A549 (cell line): Measurements from ENCODE around the gene ACKR4. TPM values are rescaled to one million over a fixed set of nuclear protein-coding genes. Genes with fewer than 3 reads are reported as not detected.

Source experiments
- ATAC-seq, 2 experiments: fragments of 200-7000 bp in 1 of 2; fragments of >200 bp in 1 of 2; cut with Nextera tagmentation in 1 of 2; cut with Tn5 transposase in 1 of 2; 3 replicates each; pipeline versions ENCODE4 v1.8.0 to v1.9.1; 2018 to 2020; ENCODE audit warnings: mild to moderate bottlenecking in 1 of 2, moderate library complexity in 1 of 2
- CTCF ChIA-PET: fragments of 300-600 bp; sonication (Branson Sonifier 250); formaldehyde crosslinking; extraction: SDS; loops from one replicate; lab custom pipeline; 2021; ENCODE audit warnings: antibody characterized with exemption, inconsistent platforms; lab: Yijun Ruan, JAX
- POLR2A ChIA-PET: fragments of 350-600 bp; formaldehyde crosslinking; extraction: SDS; loops from one replicate; lab custom pipeline; 2021; ENCODE audit warnings: antibody characterized with exemption, inconsistent platforms; lab: Yijun Ruan, JAX
- DNase-seq, 2 experiments: peaks; one replicate each; pipeline versions ENCODE4 v3.0.0 to v3.0.0-alpha.2; 2011 to 2016; ENCODE audit warnings: low read depth in 1 of 2, low spot score in 1 of 2
- FAIRE-seq: peaks from 2 replicates; lab custom pipeline; 2011; peaks lifted over from hg19 to GRCh38; lab: Jason Lieb, UNC
- H3K27ac ChIP-seq, 2 experiments: fragments of >200 bp; sonication (Bioruptor Twin); formaldehyde crosslinking; 3 replicates each; pipeline ENCODE4 v1.5.1; 2016 to 2017
- H3K4me1 ChIP-seq: fragments of >200 bp; sonication (Bioruptor Twin); formaldehyde crosslinking; 3 replicates; pipeline ENCODE4 v1.6.1; 2016
- H3K4me2 ChIP-seq: fragments of >200 bp; sonication (Bioruptor Twin); formaldehyde crosslinking; 3 replicates; pipeline ENCODE4 v1.6.1; 2016
- H3K4me3 ChIP-seq: fragments of >200 bp; sonication (Bioruptor Twin); formaldehyde crosslinking; 3 replicates; pipeline ENCODE4 v1.5.1; 2016
- H3K9me3 ChIP-seq: fragments of >200 bp; sonication (Bioruptor Twin); formaldehyde crosslinking; 3 replicates; pipeline ENCODE4 v1.6.1; 2016
- ATOH8 ChIP-seq: fragments of 250-450 bp; sonication (Bioruptor Pico); IDR thresholded peaks from 2 replicates; pipeline ENCODE4 v1.5.0; 2020; ENCODE audit warnings: low read depth, mild to moderate bottlenecking, moderate library complexity
- BCL3 ChIP-seq: fragments of >200 bp; sonication (Bioruptor Twin); formaldehyde crosslinking; IDR thresholded peaks from 3 replicates; pipeline ENCODE4 v1.6.1; 2016
- CEBPB ChIP-seq, 2 experiments: fragments of >200 bp in 1 of 2; sonication (Bioruptor Twin) in 1 of 2; formaldehyde crosslinking in 1 of 2; IDR thresholded peaks; 2 replicates each; pipeline ENCODE4 v1.6.1; 2012 to 2016
- CHD2 ChIP-seq: fragments of 150-350 bp; IDR thresholded peaks from 2 replicates; pipeline ENCODE4 v1.6.1; 2014; ENCODE audit warnings: low read length; ENCODE audit not compliant: partially characterized antibody
- ESRRA ChIP-seq: fragments of 150-350 bp; IDR thresholded peaks from 2 replicates; pipeline ENCODE4 v1.6.1; 2014; ENCODE audit warnings: mild to moderate bottlenecking, low read length, borderline replicate concordance
- FOSL2 ChIP-seq, 2 experiments: fragments of 450-650 bp in 1 of 2; fragments of >200 bp in 1 of 2; sonication (Bioruptor Twin) in 1 of 2; formaldehyde crosslinking; IDR thresholded peaks; 2 replicates each; pipeline versions ENCODE4 v1.5.0 to v1.6.1; 2016 to 2020; ENCODE audit warnings: mild to moderate bottlenecking in 1 of 2, moderate library complexity in 1 of 2
- HMGXB4 ChIP-seq: fragments of 250-450 bp; sonication (Bioruptor Pico); IDR thresholded peaks from 2 replicates; pipeline ENCODE4 v1.5.0; 2021; ENCODE audit warnings: mild to moderate bottlenecking, moderate library complexity, borderline replicate concordance
- HOXB5 ChIP-seq: fragments of 250-450 bp; sonication (Bioruptor Pico); IDR thresholded peaks from 2 replicates; pipeline ENCODE4 v1.5.0; 2020; ENCODE audit warnings: mild to moderate bottlenecking, moderate library complexity
- JUN ChIP-seq, 2 experiments: fragments of >200 bp; sonication (Bioruptor Twin); formaldehyde crosslinking; IDR thresholded peaks; 2 replicates in 1 of 2; 3 replicates in 1 of 2; pipeline ENCODE4 v1.6.1; 2016 to 2017
- KDM5A ChIP-seq: fragments of 200-600 bp; sonication (generic); IDR thresholded peaks from 2 replicates; pipeline ENCODE4 v1.6.1; 2016; ENCODE audit warnings: antibody characterized with exemption, mild to moderate bottlenecking
- NFE2L2 ChIP-seq: fragments of 150-350 bp; conservative IDR thresholded peaks from 2 replicates; pipeline ENCODE4 v1.6.1; 2014; ENCODE audit warnings: low read length
- SMC3 ChIP-seq: fragments of >200 bp; sonication (Bioruptor Twin); formaldehyde crosslinking; IDR thresholded peaks from 3 replicates; pipeline ENCODE4 v1.6.1; 2018; ENCODE audit warnings: inconsistent platforms
- TP53 ChIP-seq: fragments of 250-450 bp; sonication (Bioruptor Pico); IDR thresholded peaks from 2 replicates; pipeline ENCODE4 v1.5.0; 2021; ENCODE audit warnings: mild to moderate bottlenecking, moderate library complexity
- ZFP36 ChIP-seq: fragments of 450-650 bp; IDR thresholded peaks from 2 replicates; pipeline ENCODE4 v1.6.1; 2014; ENCODE audit warnings: borderline replicate concordance; ENCODE audit not compliant: partially characterized antibody
- ZSCAN20 ChIP-seq: fragments of 250-450 bp; sonication (Bioruptor Pico); IDR thresholded peaks from 2 replicates; pipeline ENCODE4 v1.8.0; 2022; ENCODE audit warnings: mild to moderate bottlenecking, moderate library complexity
- WGBS: methylation state at CpG from one replicate; pipeline ENCODE4 v1.1.6; 2017; ENCODE audit errors: missing lambda C conversion rate; 5-methylcytosine and 5-hydroxymethylcytosine counted together
- polyA plus RNA-seq, 4 experiments: library from polyadenylated mRNA; depleted of rRNA in 3 of 4; stranded (reverse); fragments of >200 nt; fragmentation: RNase III in 1 of 4; extraction: RNeasy Plus Mini Kit Qiagen cat#74134 plus additional on column Dnase treatment in 1 of 4; gene quantifications; 2 replicates in 3 of 4; 3 replicates in 1 of 4; pipeline ENCODE4 v1.2.3, GENCODE V29; 2011 to 2017

Gene ACKR4
- polyA plus RNA-seq, 2 of the 4 experiments (the other 2 are of a cell fraction): 0.04 to 0.08 TPM

GRCh38 chr3:132645058-132645457 lies 48.0 kb downstream of the ACKR4 start:
- Histone ChIP-seq H3K27ac (no peak overlapping the region), H3K4me2 (no peak overlapping the region), H3K9me3 (no peaks in the 10 kb centered on the region), H3K4me1 (peaks cover 9% of the 10 kb centered on the region), H3K4me3 (no peak overlapping the region)
- no peak for DNase-seq
- CTCF ChIA-PET: no interaction called here
- 100% methylated on average over 1 of the region's 1 CpG for whole genome bisulfite sequencing
- POLR2A ChIA-PET: no interaction called here
- TF ChIP-seq FOSL2 (IDR thresholded peaks at IDR 0.05) (no peak), FOSL2 (CRISPR knock-in tag; IDR thresholded peaks at IDR 0.05) (no peak), SMC3 (no peak), ZFP36 (no peak), KDM5A (no peak), NFE2L2 (no peak), ESRRA (no peak), ATOH8 (CRISPR knock-in tag) (no peak), ZSCAN20 (CRISPR knock-in tag) (no peak), CEBPB (IDR thresholded peaks at IDR 0.05) (no peak)
- no peak; a peak in 1 of 6 replicates for ATAC-seq
- FAIRE-seq: no peak

- no peak overlapping the region for H3K27ac ChIP-seq
- POLR2A ChIA-PET: no interaction called here
- FAIRE-seq: no peak
- ATAC-seq: no peak
- no peak for TF ChIP-seq CHD2
- TF ChIP-seq CEBPB (IDR thresholded peaks at IDR 0.05): no peak
- no peak for TF ChIP-seq JUN (IDR thresholded peaks at IDR 0.05)
- no peak for TF ChIP-seq ATOH8 (CRISPR knock-in tag)
- no peak for TF ChIP-seq BCL3
- TF ChIP-seq TP53 (CRISPR knock-in tag): no peak
- TF ChIP-seq HMGXB4: no peak
- no peak for TF ChIP-seq HOXB5 (CRISPR knock-in tag)
- TF ChIP-seq, all 56 proteins: peak for 0
- no peaks in the 10 kb centered on the region for H3K9me3 ChIP-seq
- DNase-seq: no peak
- CTCF ChIA-PET: interaction anchor here (1.3 kb wide), 1 partner anchor 114 kb away, joined by 4 read pairs; no protein-coding TSS in a partner anchor
- H3K4me1 ChIP-seq: peaks cover 3% of the 10 kb centered on the region; the same call in 2 of the 3 replicates
- 86% methylated on average over 1 of the region's 1 CpG for WGBS
- no peak overlapping the region for H3K4me2 ChIP-seq
- no peak overlapping the region for H3K4me3 ChIP-seq
Measured at GRCh38 chr3:132650153-132650552, 53.1 kb downstream of the ACKR4 start.

Other genes with a start within 250 kb of the ACKR4 start
- gene DNAJC13, start 179.8 kb upstream of the ACKR4 start, polyA plus RNA-seq (2011; rRNA removed): 27.7 and 29.8 TPM in 2 replicates
- 16.6 to 17.6 TPM (median 17.0 TPM) in 3 replicates for gene DNAJC13, start 179.8 kb upstream of the ACKR4 start, polyA plus RNA-seq (2017; fragmentation: RNase III; extraction: RNeasy Plus Mini Kit Qiagen cat#74134 plus additional on column Dnase treatment)
- gene ACAD11, start 62.5 kb downstream of the ACKR4 start, polyA plus RNA-seq (2011; rRNA removed): 19.2 and 22.8 TPM in 2 replicates
- gene ACAD11, start 62.5 kb downstream of the ACKR4 start, polyA plus RNA-seq (2017; fragmentation: RNase III; extraction: RNeasy Plus Mini Kit Qiagen cat#74134 plus additional on column Dnase treatment): 10.3 to 11.5 TPM (median 10.8 TPM) in 3 replicates
- 46.4 and 49.1 TPM in 2 replicates for gene UBA5, start 63.1 kb downstream of the ACKR4 start, polyA plus RNA-seq (2011; rRNA removed)
- 41.0 to 44.4 TPM (median 41.8 TPM) in 3 replicates for gene UBA5, start 63.1 kb downstream of the ACKR4 start, polyA plus RNA-seq (2017; fragmentation: RNase III; extraction: RNeasy Plus Mini Kit Qiagen cat#74134 plus additional on column Dnase treatment)
- 15.8 and 18.6 TPM in 2 replicates for gene NPHP3, start 125.1 kb downstream of the ACKR4 start, polyA plus RNA-seq (2011; rRNA removed)
- 6.5 to 7.6 TPM (median 7.1 TPM) in 3 replicates for gene NPHP3, start 125.1 kb downstream of the ACKR4 start, polyA plus RNA-seq (2017; fragmentation: RNase III; extraction: RNeasy Plus Mini Kit Qiagen cat#74134 plus additional on column Dnase treatment)